Right kidney (tissue), 9 donors: ENCODE results near the gene OTOG.
A peak's percentile ranks its signal among the peaks of the same experiment; 100 is the strongest.

Experiments used
- DNase-seq: peaks from one replicate; pipeline ENCODE4 v3.0.0-alpha.2; 2016
- long read RNA-seq, 8 donors: transcript quantifications; one replicate each; lab custom pipeline, GENCODE V29; 2026

OTOG gene, protein sequence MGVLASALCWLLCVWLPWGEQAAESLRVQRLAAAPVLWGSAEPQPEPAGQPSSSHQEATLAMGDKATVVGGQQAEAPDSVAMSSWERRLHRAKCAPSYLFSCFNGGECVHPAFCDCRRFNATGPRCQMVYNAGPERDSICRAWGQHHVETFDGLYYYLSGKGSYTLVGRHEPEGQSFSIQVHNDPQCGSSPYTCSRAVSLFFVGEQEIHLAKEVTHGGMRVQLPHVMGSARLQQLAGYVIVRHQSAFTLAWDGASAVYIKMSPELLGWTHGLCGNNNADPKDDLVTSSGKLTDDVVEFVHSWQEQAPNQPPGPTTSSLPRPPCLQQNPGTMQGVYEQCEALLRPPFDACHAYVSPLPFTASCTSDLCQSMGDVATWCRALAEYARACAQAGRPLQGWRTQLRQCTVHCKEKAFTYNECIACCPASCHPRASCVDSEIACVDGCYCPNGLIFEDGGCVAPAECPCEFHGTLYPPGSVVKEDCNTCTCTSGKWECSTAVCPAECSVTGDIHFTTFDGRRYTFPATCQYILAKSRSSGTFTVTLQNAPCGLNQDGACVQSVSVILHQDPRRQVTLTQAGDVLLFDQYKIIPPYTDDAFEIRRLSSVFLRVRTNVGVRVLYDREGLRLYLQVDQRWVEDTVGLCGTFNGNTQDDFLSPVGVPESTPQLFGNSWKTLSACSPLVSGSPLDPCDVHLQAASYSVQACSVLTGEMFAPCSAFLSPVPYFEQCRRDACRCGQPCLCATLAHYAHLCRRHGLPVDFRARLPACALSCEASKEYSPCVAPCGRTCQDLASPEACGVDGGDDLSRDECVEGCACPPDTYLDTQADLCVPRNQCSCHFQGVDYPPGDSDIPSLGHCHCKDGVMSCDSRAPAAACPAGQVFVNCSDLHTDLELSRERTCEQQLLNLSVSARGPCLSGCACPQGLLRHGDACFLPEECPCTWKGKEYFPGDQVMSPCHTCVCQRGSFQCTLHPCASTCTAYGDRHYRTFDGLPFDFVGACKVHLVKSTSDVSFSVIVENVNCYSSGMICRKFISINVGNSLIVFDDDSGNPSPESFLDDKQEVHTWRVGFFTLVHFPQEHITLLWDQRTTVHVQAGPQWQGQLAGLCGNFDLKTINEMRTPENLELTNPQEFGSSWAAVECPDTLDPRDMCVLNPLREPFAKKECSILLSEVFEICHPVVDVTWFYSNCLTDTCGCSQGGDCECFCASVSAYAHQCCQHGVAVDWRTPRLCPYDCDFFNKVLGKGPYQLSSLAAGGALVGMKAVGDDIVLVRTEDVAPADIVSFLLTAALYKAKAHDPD (N-terminal part only)
- long read RNA-seq, donor 1 = 0 reads
- long read RNA-seq, donor 2 = 0 reads
- long read RNA-seq, donor 3 = 0 reads
- long read RNA-seq, donor 4 = 0 reads
- long read RNA-seq, donor 5 = 0 reads
- long read RNA-seq, donor 6 = 0 reads
- long read RNA-seq, donor 7 = 0 reads
- long read RNA-seq, donor 8 = 0 reads

- DNase-seq = peak; percentile 54
Measured at GRCh38 chr11:17547051-17547577, at the start of gene OTOG. TSS of gene OTOG (plus strand) at chr11:17547259. CDS start at chr11:17547373, 114 bp downstream.

GRCh38 chr11:17498058-17498457, 49.0 kb upstream of the OTOG start:
- no peak for DNase-seq

- DNase-seq = no peak
Measured at GRCh38 chr11:17498475-17498874, 48.6 kb upstream of the OTOG start.

GRCh38 chr11:17500673-17501072, 46.4 kb upstream of the OTOG start:
- no peak for DNase-seq

GRCh38 chr11:17502630-17503029, 44.4 kb upstream of the OTOG start:
- DNase-seq = no peak

GRCh38 chr11:17504330-17505107, 42.5 kb upstream of the OTOG start:
- DNase-seq = peak; percentile 51

DNA sequence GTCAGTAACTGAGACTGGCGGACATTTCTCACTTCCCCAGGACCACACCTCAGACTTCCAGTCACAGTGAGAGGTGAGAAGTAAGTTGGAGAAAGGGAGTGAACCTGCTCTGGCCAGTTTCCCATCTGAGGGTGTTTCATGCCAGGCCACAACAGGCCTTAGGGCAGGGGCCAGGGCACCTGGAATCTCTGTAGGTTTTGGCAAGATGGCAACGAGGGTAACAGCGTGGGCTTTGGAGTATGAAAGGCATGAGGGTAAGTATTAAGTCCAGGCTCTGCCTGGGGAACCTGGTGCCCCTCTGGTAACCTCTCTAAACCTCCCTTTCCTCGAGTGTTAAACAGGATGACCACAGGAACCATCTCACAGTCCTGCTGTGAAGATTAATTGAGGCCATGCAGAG, 41.9 kb upstream of the OTOG start:
- DNase-seq = no peak

DNA sequence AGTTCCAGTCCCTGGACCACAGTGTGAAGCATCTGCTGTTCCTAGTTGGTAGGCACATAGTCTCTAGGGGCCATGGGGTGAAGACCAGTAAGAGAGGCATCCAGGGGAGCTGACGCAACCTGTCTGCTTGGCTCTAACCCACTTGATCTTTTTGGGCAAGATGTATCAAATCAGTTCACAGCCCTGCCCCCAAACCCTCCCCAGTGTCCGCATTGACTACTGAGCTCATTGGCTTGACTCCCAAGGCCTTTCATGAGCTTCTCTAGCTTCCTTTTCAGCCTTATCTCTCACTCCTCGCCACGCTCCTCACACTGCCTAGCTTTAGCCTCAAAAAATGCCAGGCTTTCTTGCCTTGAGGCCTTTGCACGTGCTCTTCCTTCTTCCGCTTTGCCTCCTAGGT, 40.7 kb upstream of the OTOG start:
- DNase-seq = no peak

DNA sequence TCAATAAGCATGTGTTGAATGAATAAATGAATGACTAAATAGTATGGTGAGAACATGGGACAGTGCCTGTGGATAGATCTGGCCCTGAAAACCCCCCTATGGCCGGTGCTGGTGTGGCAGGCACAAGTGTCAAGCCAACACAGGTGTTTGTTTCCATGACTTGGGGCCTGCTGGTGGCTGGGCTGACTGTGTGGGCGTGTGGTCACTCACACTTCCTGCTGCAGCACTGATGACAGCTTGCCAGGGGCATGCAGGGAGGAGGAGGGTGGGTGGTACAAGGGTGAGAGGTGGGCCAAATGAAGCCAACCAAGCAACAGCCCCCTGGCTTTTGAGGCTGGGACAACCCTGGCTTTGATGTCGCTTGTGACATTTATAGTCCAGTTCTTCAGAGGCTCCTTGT, 40.1 kb upstream of the OTOG start:
- no peak for DNase-seq

- DNase-seq = no peak
Measured at GRCh38 chr11:17507773-17508172, 39.3 kb upstream of the OTOG start.

GRCh38 chr11:17508306-17508705, 38.8 kb upstream of the OTOG start:
- no peak for DNase-seq

DNA sequence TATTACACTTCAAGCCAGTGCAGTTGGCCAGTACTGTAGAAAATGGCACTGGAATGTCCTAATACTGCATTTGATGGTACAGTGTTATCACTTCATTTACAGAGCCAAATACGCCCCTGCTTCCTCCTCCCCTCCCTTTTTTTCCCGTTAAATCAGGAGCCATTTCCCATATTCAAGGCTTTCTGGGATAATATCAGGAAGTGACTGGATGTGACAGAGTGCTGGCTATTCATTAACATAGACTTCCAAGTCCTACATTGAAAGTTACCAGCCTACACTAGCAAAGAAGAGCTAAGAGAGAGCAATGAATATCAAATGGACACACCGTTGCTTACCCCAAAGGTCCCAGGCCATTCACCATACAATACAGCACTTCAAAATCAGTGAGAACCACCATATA, 38.3 kb upstream of the OTOG start:
- no peak for DNase-seq

GRCh38 chr11:17510507-17511206, 36.4 kb upstream of the OTOG start:
- no peak for DNase-seq

DNA sequence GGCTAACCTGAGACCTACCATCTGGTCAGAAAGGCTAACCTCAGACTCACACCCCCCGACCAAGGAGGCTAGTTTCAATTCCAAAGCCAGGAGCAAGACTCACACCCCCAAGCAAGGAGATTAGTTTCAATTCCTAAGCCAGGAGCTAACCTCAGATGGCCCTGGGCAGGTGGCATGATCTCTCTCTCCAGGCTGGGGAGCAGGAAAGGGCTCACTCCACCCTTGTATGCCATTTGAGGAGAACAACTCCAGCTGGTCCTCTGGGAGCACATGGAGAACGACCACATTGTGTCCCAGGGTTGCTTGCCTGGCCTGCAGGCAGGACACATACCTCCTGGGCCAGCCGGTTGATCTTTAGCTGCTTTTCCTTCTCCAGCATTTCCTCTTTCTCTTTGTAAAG, 35.5 kb upstream of the OTOG start:
- no peak for DNase-seq

DNA sequence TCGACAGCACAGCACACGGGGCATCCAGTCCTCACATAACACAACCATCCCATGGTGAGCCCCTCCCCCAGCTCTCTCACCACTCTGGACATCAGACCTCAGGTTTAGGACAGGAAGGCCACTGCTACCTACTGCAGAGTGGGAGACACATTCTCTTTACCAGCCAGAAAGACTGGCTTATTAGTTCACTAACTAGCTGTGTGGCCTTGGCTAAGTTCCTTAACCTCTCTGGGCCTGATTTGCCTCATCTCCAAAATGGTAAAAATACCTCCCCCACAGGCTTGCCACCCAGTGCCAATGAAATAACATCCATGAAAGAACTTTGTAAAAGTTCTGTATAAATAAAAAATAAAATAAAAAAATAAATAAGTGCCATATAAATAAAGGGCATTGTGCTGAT, 35.0 kb upstream of the OTOG start:
- DNase-seq = no peak

- no peak for DNase-seq
Measured at GRCh38 chr11:17513853-17514252, 33.2 kb upstream of the OTOG start.

DNA sequence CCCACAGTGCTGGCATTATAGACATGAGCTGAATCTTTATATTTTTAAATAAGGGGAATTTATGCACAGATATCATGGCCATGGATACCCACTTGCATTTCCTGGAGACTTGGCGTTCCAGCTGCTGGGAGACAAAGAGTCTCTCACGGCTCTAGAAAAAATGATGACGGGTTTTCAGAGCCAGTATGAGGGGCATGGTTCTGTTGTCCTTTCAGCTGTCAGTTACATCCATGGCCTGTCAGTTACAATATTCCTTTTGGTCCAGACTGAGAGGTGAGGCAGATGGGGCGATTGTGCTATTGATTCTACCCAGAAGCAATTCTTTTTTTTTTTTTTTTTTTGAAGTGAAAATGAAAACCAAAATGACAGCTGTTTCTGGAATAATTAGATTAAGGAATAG, 32.6 kb upstream of the OTOG start:
- DNase-seq = no peak

DNA sequence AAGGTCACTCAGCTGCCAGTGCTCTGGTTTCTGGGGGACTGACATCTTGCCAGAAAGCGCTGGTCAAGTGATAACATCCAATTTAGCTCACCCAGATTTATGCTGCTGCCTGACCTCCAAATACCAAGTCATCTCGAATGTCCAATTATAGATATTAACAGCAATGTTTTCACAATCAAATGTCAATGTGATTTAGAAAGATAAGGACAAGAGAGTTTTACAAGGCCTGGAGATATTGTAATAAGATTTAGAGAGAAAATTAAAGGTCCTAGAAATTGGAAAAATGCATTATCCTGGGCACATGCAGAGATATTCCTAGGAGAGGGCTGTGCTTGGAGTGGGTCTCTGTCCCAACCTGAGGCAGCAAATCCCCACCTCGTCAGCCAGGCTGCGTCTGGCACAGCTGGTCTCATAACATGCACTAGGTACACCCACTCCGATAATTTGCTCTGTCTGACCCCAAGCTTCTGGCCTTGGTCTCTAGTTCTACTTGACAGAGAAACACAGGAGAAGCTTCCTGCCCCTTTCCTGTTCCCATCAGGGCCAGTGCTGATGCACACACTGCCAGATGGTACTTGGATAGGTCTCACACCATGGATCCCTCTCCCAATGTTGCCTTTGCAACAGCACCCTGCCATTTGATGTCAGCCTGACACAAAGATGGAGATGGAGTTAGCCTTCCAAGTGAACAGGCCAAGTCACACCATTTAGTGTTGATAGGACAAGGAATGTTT, 31.4 kb upstream of the OTOG start:
- DNase-seq = no peak

- DNase-seq = no peak
Measured at GRCh38 chr11:17516551-17517150, 30.4 kb upstream of the OTOG start.
